GM12864 (cell line): ENCODE results near the gene SCG5.

ENCODE experiments used
- DNase-seq: peaks from one replicate; pipeline ENCODE4 v3.0.0-alpha.2; 2011; ENCODE audit warnings: low read depth
- H3K4me3 ChIP-seq: 2 replicates; pipeline ENCODE4 v1.5.1; 2011; ENCODE audit warnings: mild to moderate bottlenecking, low read depth, low read length, control low read depth
- TF ChIP-seq, protein P1 (sequence below): IDR thresholded peaks from 2 replicates; pipeline ENCODE4 v1.5.1; 2011; ENCODE audit warnings: low read depth, mild to moderate bottlenecking, moderate library complexity, low read length, control low read depth, inconsistent platforms; ENCODE audit errors: missing control alignments

SCG5 gene

DNA sequence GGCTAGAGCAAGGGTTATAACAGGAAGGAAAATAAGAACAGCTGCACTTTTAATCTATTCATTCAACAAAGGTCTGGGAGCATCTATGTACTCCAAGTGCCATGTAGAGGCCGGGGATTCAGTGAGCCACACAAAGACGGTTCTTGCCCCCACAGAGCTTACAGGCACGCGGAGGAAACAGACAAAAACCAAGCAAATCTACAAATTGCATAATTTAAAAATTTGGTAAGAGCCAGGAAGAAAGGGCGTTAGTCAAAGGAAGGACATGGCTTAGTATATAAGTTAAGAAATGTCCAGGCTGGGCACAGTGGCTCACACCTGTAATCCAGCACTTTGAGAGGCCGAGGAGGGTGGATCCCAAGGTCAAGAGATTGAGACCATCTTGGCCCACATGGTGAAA is 65.9 kb downstream of the SCG5 start:
- TF ChIP-seq, protein P1, sequence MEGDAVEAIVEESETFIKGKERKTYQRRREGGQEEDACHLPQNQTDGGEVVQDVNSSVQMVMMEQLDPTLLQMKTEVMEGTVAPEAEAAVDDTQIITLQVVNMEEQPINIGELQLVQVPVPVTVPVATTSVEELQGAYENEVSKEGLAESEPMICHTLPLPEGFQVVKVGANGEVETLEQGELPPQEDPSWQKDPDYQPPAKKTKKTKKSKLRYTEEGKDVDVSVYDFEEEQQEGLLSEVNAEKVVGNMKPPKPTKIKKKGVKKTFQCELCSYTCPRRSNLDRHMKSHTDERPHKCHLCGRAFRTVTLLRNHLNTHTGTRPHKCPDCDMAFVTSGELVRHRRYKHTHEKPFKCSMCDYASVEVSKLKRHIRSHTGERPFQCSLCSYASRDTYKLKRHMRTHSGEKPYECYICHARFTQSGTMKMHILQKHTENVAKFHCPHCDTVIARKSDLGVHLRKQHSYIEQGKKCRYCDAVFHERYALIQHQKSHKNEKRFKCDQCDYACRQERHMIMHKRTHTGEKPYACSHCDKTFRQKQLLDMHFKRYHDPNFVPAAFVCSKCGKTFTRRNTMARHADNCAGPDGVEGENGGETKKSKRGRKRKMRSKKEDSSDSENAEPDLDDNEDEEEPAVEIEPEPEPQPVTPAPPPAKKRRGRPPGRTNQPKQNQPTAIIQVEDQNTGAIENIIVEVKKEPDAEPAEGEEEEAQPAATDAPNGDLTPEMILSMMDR: no peak
- DNase-seq: no peak

DNA sequence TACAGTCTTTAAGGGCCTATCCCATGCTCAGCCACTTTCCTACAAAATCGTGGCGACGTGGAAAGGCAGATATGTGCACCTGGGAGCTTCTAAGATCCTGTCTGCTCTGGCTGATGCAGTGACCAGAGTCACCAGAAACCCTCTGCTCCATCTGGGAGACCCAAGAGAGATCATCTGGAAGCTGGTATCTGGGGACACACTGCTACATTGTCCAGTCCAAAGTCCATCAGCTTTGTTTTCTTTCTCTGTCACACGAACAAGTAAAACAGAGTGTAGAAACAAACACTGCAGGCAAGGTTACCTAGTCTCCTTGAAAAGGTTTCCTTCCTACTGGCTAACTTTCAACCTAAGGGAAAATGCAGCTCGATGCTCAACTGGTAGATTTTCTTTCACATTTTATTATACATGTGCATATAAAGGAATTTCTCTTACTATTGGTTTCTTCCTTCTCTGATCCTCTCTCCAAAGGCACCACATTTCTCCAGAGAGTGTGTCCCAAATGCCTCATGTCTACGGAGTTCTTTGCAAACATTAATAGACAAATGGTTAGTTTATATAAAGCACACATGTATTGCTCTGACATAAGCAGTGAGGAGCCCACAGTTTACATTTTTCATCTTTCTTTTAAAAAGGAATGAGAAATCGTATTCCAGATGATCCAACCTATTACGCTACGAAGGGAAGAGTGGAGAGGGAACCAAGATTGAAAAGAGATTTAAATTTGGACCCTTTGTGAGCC is 68.0 kb downstream of the SCG5 start:
- DNase-seq: no peak
- TF ChIP-seq, protein P1: no peak

More for the DNA sequence above, 65.9 kb downstream of the SCG5 start:
- no peak overlapping the region for H3K4me3 ChIP-seq

DNA sequence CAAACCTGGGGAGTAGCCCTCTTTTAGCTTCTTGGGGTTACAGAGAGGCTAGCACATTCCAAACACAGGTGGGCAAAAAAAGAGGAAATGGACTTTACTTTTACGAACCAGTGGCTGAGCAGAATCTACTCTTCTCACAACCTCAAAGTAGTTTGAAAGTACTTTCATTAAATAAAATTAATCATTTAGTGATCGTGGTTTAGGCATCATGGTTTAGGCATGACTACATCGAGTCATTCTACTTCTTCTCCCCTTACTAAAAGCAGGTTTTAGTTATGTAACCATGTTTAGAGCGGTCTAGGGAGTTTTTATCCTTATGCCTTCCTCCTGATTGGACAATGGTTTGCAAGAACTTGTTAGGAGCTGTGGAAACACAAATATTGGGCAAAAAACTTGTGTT is 73.8 kb downstream of the SCG5 start:
- TF ChIP-seq, protein P1: no peak
- no peak overlapping the region for H3K4me3 ChIP-seq
- DNase-seq: no peak

More for the DNA sequence above, 68.0 kb downstream of the SCG5 start:
- H3K4me3 ChIP-seq: no peak overlapping the region

DNA sequence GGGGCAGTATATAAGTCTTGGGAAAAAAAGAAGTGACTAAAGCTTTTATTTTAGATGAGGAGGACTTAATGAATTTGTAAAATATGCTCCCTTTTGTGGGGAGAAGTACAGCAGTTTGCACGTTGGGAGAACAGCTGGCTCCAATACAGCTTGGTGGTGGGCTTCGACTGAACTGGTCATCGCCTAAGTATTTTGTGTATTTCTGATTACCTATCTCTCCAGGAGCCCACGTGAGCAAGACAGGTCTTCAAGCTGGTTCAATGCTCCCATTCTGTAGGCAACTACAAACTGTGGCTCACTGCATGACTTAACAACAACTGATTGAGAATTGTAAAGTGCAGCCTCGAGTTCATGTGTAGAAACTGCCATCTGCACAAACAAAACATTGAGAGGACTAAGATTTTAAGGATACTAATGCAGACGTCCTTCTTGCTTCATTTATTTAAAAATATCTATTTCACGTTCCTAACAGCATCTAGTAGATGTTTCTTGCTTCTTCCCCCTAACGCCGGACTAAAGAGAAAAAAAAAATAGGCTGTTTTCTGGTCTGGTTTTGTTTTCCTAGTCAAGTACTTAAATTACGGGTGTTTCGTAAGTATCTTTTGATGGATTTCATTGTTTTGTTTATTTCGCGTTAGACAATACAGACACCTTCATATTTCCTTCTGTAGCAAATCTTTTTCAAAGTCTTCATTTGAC is 74.9 kb downstream of the SCG5 start:
- TF ChIP-seq, protein P1: no peak
- DNase-seq: no peak
- no peak overlapping the region for H3K4me3 ChIP-seq

DNA sequence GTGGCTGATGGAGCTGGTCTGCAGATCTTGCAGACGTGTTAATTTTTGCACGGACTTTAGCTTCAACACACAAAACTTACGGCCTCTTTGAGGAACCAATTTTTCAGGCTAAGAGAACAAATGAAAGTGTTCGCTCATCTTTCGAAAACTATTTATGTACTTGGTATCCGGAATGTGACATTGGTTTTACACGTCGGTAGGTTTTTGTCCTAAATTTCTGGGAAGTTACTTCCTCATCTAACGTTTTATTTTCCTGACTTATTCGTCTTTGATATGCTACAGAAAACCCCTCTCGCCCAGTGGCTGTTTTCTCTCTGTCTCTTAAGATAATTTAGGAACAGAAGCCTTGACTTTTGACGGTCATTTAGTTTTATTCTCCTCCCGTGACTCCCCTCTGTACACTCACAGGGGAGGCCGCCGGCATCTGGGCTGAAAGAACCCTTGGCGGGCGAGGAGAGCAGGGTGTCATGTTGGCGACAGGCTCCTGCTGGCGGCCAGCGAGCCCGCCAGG is 75.5 kb downstream of the SCG5 start:
- no peak overlapping the region for H3K4me3 ChIP-seq
- TF ChIP-seq, protein P1: no peak
- no peak for DNase-seq

DNA sequence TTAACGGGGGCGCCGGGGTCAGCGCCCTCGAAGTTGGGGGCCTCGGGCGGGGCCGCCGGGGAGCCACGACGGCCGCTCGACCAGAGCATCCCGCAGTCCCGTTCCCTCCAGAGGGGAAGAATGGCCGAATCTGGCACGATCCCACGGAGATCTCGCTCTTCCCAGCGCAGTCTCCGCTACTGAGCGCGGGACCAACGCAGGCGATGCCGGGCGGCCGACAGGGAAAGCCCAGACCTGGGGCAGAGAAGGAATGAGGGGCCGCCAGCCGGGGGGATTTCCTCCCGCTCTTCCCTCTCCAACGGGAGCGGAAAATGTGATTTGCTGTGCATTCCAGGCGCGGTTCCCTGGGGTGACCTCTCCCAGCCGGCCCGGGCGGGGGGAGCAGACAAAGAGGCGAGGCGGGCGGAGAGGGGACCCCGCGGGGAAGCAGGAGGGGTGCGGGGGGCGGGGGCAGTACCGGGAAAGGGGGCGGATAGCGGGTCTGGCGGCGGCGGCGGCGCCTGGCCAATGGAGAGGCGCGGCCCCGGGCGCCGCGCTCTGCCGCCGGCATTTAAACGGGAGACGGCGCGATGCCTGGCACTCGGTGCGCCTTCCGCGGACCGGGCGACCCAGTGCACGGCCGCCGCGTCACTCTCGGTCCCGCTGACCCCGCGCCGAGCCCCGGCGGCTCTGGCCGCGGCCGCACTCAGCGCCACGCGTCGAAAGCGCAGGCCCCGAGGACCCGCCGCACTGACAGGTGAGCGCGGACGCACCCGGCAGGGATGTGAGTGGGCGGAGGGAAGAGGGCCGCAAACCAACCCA is 76.1 kb downstream of the SCG5 start, which contains the start of gene GREM1:
Gene GREM1, plus strand, starts transcription at position 579 of the 801 bp plus-strand sequence. CDS start 12,687 bp downstream, outside the sequence.
- TF ChIP-seq, protein P1: no peak
- no peak for DNase-seq
- H3K4me3 ChIP-seq: no peak within 1 kb of the TSS
